HCT116 (cell line): ENCODE results near the gene TMEM234. TPM values are rescaled to one million over a fixed set of nuclear protein-coding genes. Genes with fewer than 3 reads are reported as not detected.
A peak's percentile ranks its signal among the peaks of the same experiment; 100 is the strongest.

Experiments used
- ATF3 ChIP-seq: IDR thresholded peaks from 2 replicates; pipeline ENCODE4 v1.6.1; 2012
- EGR1 ChIP-seq: IDR thresholded peaks from 2 replicates; pipeline ENCODE4 v1.6.1; 2012; ENCODE audit warnings: low read depth
- ELF1 ChIP-seq: IDR thresholded peaks from 2 replicates; pipeline ENCODE4 v1.6.1; 2012; ENCODE audit warnings: low read depth, borderline replicate concordance
- MAX ChIP-seq: IDR thresholded peaks from 2 replicates; pipeline ENCODE4 v1.6.1; 2012
- SP1 ChIP-seq: IDR thresholded peaks from 2 replicates; pipeline ENCODE4 v1.6.1; 2012; ENCODE audit warnings: low read depth
- SRF ChIP-seq: IDR thresholded peaks from 2 replicates; pipeline ENCODE4 v1.6.1; 2012; ENCODE audit warnings: low read depth
- TCF7L2 ChIP-seq: IDR thresholded peaks from 2 replicates; pipeline ENCODE4 v1.7.0; 2011; ENCODE audit warnings: borderline replicate concordance, inconsistent platforms; ENCODE audit not compliant: insufficient read depth, insufficient read length; ENCODE audit errors: extremely low read depth
- YY1 ChIP-seq: IDR thresholded peaks from 2 replicates; pipeline ENCODE4 v1.6.1; 2011; ENCODE audit warnings: low read length, low read depth, moderate library complexity, mild to moderate bottlenecking; ENCODE audit not compliant: insufficient replicate concordance; ENCODE audit errors: extremely low read depth
- ZBTB33 ChIP-seq: IDR thresholded peaks from 2 replicates; pipeline ENCODE4 v1.6.1; 2011; ENCODE audit warnings: mild to moderate bottlenecking, low read length, moderate library complexity; ENCODE audit not compliant: insufficient replicate concordance; ENCODE audit errors: extremely low read depth
- ZFX ChIP-seq: fragments of 450-650 bp; IDR thresholded peaks from 2 replicates; pipeline ENCODE4 v1.6.1; 2017
- ZNF274 ChIP-seq: fragments of 200-500 bp; sonication (Bioruptor generic); IDR thresholded peaks from 2 replicates; pipeline ENCODE4 v1.6.1; 2014; ENCODE audit warnings: mild to moderate bottlenecking, low read depth, low read length, inconsistent platforms
- total RNA-seq: library from RNA; stranded (reverse); gene quantifications from one replicate; pipeline ENCODE4 v1.2.1, GENCODE V29; 2021; ENCODE audit not compliant: unreplicated experiment
- TF ChIP-seq, protein P1 (sequence below): IDR thresholded peaks from 2 replicates; pipeline ENCODE4 v1.6.1; 2012; ENCODE audit warnings: low read depth

Gene TMEM234
- total RNA-seq, 1 experiment from 2014 or later: 12.3 TPM

DNA sequence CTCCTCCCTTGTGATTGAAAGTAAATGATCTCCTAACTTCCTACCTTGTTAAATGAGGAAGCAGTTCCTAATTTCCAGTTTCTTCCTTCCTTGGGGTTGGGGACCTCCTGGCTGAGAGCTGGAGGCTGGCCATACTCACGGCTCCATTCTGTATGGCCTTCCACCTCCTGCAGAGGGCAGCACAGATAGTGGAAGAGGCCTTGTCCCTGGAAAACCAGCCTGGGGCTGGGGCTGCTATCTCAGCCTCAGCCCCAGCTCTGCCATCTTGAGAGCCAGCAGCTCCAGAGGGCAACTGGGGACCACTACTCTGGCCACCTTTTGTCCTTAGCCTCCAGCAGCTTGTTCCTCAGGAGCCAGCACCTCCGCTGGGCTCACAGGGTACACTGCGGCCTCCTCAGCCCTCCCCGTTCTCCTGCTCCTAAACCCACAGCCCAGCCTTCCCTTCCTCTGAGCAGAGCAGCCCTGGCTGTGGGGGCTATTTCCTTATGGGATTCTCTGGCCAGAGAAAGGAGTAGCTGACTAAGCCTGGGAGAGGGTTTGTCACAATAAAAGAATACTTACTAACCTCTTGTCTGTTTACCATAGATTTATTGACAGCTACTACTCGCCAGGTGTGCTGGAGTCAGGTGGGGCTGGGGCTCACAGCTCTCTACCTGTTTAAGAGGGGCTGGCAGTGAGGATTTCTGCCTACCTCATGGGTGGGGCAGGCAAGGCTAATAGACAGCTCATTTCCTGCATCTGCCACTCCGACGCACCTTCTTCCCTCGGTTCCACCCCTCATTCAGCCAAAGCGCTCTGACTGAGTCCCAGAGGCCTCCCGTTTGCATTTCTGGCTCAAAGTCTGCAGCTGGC lies 6.3 kb downstream of the TMEM234 start (continued):
- TF ChIP-seq ZBTB33 (no peak), ELF1 (no peak), ATF3 (no peak), YY1 (peak; percentile 14), TCF7L2 (no peak), MAX (no peak), ZFX (no peak), SP1 (no peak), SRF (no peak), ZNF274 (no peak), EGR1 (no peak)
- TF ChIP-seq, protein P1, sequence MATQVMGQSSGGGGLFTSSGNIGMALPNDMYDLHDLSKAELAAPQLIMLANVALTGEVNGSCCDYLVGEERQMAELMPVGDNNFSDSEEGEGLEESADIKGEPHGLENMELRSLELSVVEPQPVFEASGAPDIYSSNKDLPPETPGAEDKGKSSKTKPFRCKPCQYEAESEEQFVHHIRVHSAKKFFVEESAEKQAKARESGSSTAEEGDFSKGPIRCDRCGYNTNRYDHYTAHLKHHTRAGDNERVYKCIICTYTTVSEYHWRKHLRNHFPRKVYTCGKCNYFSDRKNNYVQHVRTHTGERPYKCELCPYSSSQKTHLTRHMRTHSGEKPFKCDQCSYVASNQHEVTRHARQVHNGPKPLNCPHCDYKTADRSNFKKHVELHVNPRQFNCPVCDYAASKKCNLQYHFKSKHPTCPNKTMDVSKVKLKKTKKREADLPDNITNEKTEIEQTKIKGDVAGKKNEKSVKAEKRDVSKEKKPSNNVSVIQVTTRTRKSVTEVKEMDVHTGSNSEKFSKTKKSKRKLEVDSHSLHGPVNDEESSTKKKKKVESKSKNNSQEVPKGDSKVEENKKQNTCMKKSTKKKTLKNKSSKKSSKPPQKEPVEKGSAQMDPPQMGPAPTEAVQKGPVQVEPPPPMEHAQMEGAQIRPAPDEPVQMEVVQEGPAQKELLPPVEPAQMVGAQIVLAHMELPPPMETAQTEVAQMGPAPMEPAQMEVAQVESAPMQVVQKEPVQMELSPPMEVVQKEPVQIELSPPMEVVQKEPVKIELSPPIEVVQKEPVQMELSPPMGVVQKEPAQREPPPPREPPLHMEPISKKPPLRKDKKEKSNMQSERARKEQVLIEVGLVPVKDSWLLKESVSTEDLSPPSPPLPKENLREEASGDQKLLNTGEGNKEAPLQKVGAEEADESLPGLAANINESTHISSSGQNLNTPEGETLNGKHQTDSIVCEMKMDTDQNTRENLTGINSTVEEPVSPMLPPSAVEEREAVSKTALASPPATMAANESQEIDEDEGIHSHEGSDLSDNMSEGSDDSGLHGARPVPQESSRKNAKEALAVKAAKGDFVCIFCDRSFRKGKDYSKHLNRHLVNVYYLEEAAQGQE: no peak
